Measurements from ENCODE around the gene CD34.

CD34 gene

GRCh38 chr1:207836591-207837347 is 74.2 kb downstream of the CD34 start:
- no peak overlapping the region for H3K9ac ChIP-seq (ENCODE audit: low read depth, low read length)
- peaks cover 27% of the 10 kb centered on the region for H3K4me1 ChIP-seq (ENCODE audit: control insufficient read depth, insufficient read depth, low read length)
- no peak overlapping the region for H3K4me3 ChIP-seq (ENCODE audit: low read length)
- H3K36me3 ChIP-seq (ENCODE audit: insufficient read depth, low read length): peaks cover 21% of the 10 kb centered on the region
- no peaks in the 10 kb centered on the region for H3K27me3 ChIP-seq (ENCODE audit: control insufficient read depth, insufficient read depth, low read length)
- no peak overlapping the region for H3K4me2 ChIP-seq (ENCODE audit: low read length)
- no peaks in the 10 kb centered on the region for H3K9me3 ChIP-seq (replicated peaks; ENCODE audit: low read length)

DNA sequence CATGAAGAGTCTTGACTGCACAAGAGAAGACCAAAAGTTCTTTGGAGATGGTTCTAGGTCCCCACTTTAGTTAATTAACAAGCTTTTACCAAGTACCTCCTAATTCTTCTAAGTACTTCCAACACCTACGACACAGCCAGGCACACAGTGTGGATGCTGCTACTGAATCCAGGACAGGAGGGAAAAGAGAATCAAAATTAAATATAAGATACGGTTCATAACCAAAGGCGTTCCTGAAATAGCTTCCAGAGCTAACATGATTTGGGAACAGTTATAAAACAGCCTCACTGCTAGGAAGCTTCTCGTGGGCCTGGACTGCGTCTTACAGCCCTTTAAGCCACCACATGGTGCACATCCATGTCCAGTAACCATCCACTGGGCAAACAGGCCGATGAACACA is 75.0 kb downstream of the CD34 start:
- H3K9me3 ChIP-seq (replicated peaks; ENCODE audit: low read length): no peaks in the 10 kb centered on the region
- H3K4me1 ChIP-seq (ENCODE audit: control insufficient read depth, insufficient read depth, low read length): peaks cover 33% of the 10 kb centered on the region
- H3K4me3 ChIP-seq (ENCODE audit: low read length): no peak overlapping the region
- no peak overlapping the region for H3K9ac ChIP-seq (ENCODE audit: low read depth, low read length)
- peaks cover 21% of the 10 kb centered on the region for H3K36me3 ChIP-seq (ENCODE audit: insufficient read depth, low read length)
- H3K4me2 ChIP-seq (ENCODE audit: low read length): no peak overlapping the region
- no peaks in the 10 kb centered on the region for H3K27me3 ChIP-seq (ENCODE audit: control insufficient read depth, insufficient read depth, low read length)

DNA sequence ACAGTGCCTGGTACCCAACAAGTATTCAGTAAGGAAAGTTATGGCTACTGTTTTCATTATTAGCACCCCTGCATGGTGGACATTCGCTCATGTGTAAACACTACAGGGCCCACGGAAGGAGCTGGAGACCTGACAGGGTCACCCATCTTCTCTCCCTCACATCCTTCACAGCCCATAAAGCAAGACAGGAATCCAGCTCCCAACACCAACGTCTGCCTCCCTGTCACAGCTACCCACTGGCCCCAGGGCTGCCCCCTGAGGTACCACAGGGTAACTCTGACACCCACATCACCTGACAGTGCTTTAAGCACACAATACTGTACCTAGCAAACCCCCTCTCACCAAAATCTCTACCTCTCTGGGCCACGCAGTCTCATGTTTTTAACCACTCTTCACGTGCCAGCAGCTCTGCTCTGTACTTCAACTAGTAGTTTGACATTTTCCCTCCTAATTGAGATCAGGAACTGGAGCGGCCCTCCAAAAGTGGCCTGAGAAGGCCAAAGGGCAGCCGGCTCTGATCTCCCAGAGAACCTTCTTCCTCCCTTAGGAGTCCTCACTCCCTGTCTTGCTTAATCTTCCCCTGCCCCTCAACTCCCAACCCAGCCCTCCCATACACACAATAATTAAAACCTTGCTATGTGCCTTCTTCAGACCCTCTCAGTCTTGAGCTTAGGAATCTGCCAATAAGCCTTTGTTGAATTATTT is 76.8 kb downstream of the CD34 start:
- peaks cover 38% of the 10 kb centered on the region for H3K4me1 ChIP-seq (ENCODE audit: control insufficient read depth, insufficient read depth, low read length)

DNA sequence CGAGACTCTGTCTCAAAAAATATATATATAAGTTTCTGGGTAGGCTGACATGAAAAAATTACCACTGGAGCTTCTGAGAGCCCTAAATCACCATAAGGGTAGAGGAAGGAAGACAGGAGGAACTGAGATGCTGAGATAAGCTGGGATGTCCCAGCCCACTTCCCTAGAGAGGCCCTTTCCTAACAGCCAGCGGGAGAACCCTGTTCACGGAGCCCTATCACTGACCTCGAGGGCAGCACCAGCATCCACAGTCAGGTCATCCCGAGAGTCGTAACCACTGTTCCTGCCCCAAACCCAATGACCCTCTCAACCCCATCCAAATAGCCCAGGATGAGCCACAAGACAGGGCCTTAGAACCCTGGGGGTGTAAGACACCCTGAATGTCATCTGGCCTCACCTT is 77.5 kb downstream of the CD34 start:
- Histone ChIP-seq H3K36me3 (ENCODE audit: insufficient read depth, low read length) (peaks cover 21% of the 10 kb centered on the region), H3K4me2 (ENCODE audit: low read length) (no peak overlapping the region), H3K4me1 (ENCODE audit: control insufficient read depth, insufficient read depth, low read length) (peaks cover 31% of the 10 kb centered on the region), H3K27me3 (ENCODE audit: control insufficient read depth, insufficient read depth, low read length) (no peaks in the 10 kb centered on the region), H3K9ac (ENCODE audit: low read depth, low read length) (no peak overlapping the region), H3K4me3 (ENCODE audit: low read length) (no peak overlapping the region), H3K9me3 (replicated peaks; ENCODE audit: low read length) (no peaks in the 10 kb centered on the region)

More for the DNA sequence above, 76.8 kb downstream of the CD34 start:
- Histone ChIP-seq H3K9me3 (replicated peaks; ENCODE audit: low read length) (no peaks in the 10 kb centered on the region), H3K27me3 (ENCODE audit: control insufficient read depth, insufficient read depth, low read length) (no peaks in the 10 kb centered on the region), H3K9ac (ENCODE audit: low read depth, low read length) (no peak overlapping the region), H3K4me2 (ENCODE audit: low read length) (no peak overlapping the region), H3K36me3 (ENCODE audit: insufficient read depth, low read length) (peaks cover 21% of the 10 kb centered on the region), H3K4me3 (ENCODE audit: low read length) (no peak overlapping the region)

DNA sequence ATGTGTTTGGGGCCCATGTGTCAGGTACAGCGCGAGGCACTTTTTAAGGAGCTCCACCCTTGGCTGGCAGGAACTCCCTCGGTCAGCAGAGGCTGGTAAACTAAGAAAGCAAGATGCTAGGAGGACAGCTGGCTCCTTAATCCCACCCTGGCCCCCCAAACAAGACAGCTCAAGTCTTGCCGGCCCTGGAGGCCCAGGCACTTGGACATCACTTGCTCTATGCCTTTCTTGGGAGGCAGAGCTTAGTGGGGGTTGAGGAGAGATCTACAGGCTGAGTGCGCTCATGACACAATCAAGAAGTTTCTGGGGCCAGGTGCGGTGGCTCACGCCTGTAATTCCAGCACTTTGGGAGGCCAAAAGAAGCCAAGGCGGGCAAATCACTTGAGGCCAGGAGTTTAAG is 78.1 kb downstream of the CD34 start:
- Histone ChIP-seq H3K36me3 (ENCODE audit: insufficient read depth, low read length) (peaks cover 21% of the 10 kb centered on the region), H3K9me3 (replicated peaks; ENCODE audit: low read length) (no peaks in the 10 kb centered on the region), H3K27me3 (ENCODE audit: control insufficient read depth, insufficient read depth, low read length) (no peaks in the 10 kb centered on the region), H3K9ac (ENCODE audit: low read depth, low read length) (no peak overlapping the region), H3K4me1 (ENCODE audit: control insufficient read depth, insufficient read depth, low read length) (peaks cover 29% of the 10 kb centered on the region), H3K4me3 (ENCODE audit: low read length) (no peak overlapping the region), H3K4me2 (ENCODE audit: low read length) (no peak overlapping the region)

- Histone ChIP-seq H3K4me1 (ENCODE audit: control insufficient read depth, insufficient read depth, low read length) (peaks cover 26% of the 10 kb centered on the region), H3K36me3 (ENCODE audit: insufficient read depth, low read length) (peaks cover 14% of the 10 kb centered on the region), H3K27me3 (ENCODE audit: control insufficient read depth, insufficient read depth, low read length) (no peaks in the 10 kb centered on the region), H3K9me3 (replicated peaks; ENCODE audit: low read length) (no peaks in the 10 kb centered on the region), H3K9ac (ENCODE audit: low read depth, low read length) (no peak overlapping the region), H3K4me2 (ENCODE audit: low read length) (no peak overlapping the region), H3K4me3 (ENCODE audit: low read length) (no peak overlapping the region)
Observed at GRCh38 chr1:207831517-207832327, 79.2 kb downstream of the CD34 start.
